GM10248 (cell line): ENCODE data around the gene TBC1D25.

ENCODE experiments used
- CTCF ChIA-PET: fragments of 300-600 bp; sonication (Branson Sonifier 250); formaldehyde crosslinking; extraction: SDS; loops from one replicate; lab custom pipeline; 2021; ENCODE audit warnings: antibody characterized with exemption; lab: Yijun Ruan, JAX
- POLR2A ChIA-PET: fragments of 350-650 bp; sonication (Branson Sonifier 250); formaldehyde crosslinking; extraction: SDS; loops from one replicate; lab custom pipeline; 2020; ENCODE audit warnings: antibody characterized with exemption; lab: Yijun Ruan, JAX
- DNase-seq: peaks from one replicate; pipeline ENCODE4 v3.0.0; 2012; ENCODE audit errors: extremely low spot score
- TF ChIP-seq, protein P1 (sequence below): IDR thresholded peaks from 2 replicates; pipeline ENCODE4 v1.5.1; 2012; ENCODE audit warnings: mild to moderate bottlenecking, low read depth; ENCODE audit errors: extremely low read depth, missing control alignments, control extremely low read depth

Gene TBC1D25

DNA sequence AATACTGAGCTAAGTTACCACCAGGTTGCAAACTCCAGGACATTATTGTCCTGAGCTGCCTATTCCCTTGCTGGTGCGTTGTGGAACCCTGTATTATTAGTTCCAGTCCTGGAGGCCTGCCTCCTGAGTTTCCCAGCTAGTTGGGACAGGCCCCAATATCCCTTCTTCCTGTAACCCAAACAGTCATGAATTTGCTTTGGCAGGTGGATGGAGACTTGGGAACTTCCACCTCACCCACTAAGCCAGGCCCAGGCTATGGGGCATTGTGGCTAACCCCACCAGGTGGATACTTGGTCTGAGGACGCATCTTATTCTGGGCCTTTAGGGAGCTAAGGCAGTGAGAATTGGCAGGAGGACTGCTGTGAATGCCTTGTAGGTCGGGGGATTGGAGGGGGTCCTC is 39.7 kb downstream of the TBC1D25 start:
- ChIA-PET CTCF (no interaction called here), POLR2A (interaction anchor here (1.1 to 1.4 kb wide), 2 partner anchors 21 to 39 kb away, joined by 3 read pairs; no protein-coding TSS in a partner anchor)
- TF ChIP-seq, protein P1, sequence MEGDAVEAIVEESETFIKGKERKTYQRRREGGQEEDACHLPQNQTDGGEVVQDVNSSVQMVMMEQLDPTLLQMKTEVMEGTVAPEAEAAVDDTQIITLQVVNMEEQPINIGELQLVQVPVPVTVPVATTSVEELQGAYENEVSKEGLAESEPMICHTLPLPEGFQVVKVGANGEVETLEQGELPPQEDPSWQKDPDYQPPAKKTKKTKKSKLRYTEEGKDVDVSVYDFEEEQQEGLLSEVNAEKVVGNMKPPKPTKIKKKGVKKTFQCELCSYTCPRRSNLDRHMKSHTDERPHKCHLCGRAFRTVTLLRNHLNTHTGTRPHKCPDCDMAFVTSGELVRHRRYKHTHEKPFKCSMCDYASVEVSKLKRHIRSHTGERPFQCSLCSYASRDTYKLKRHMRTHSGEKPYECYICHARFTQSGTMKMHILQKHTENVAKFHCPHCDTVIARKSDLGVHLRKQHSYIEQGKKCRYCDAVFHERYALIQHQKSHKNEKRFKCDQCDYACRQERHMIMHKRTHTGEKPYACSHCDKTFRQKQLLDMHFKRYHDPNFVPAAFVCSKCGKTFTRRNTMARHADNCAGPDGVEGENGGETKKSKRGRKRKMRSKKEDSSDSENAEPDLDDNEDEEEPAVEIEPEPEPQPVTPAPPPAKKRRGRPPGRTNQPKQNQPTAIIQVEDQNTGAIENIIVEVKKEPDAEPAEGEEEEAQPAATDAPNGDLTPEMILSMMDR, result no peak

DNA sequence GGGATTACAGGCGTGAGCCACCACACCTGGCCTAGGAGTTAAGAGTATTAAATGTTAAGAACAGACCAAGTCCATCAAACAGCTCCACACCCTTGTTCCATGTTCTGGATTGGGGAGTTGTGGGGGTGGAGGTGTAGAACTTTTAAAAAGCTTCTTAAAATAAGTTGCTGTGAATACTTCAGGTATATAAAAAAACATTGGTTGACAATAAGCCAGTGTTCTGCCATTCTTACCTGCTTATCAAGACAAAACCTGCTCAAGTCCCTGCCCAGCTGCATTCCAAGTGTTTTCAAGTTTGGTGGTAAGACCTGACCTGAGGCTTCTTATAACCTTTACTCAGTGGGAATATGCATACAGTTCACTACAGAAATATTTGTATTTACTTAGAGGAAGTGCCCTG is 41.1 kb downstream of the TBC1D25 start:
- DNase-seq, result no peak
- CTCF ChIA-PET, result no interaction called here
- POLR2A ChIA-PET, result no interaction called here
- TF ChIP-seq, protein P1, result no peak

More for the DNA sequence above, 39.7 kb downstream of the TBC1D25 start:
- no peak for DNase-seq

DNA sequence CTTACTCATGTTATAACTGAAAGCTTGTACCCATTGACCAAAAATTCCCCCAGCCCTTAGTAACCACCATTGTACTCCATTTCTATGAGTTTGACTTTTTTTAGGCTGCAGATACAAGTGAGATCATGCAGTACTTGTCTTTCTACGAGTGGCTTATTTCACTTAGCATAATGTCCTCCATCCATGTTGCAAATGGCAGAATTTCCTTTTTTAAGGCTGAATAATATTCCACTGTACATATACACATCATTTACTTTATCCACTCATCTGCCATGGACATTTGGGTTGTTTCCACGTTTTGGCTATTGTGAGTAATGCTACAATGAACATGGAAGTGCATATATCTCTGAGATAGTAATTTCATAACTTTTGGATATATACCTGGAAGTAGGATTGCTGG is 45.2 kb downstream of the TBC1D25 start:
- POLR2A ChIA-PET, result no interaction called here
- CTCF ChIA-PET, result interaction anchor here (1.6 kb wide), 1 partner anchor 10 kb away, joined by 3 read pairs; no protein-coding TSS in a partner anchor
- DNase-seq, result no peak
- TF ChIP-seq, protein P1, result no peak

DNA sequence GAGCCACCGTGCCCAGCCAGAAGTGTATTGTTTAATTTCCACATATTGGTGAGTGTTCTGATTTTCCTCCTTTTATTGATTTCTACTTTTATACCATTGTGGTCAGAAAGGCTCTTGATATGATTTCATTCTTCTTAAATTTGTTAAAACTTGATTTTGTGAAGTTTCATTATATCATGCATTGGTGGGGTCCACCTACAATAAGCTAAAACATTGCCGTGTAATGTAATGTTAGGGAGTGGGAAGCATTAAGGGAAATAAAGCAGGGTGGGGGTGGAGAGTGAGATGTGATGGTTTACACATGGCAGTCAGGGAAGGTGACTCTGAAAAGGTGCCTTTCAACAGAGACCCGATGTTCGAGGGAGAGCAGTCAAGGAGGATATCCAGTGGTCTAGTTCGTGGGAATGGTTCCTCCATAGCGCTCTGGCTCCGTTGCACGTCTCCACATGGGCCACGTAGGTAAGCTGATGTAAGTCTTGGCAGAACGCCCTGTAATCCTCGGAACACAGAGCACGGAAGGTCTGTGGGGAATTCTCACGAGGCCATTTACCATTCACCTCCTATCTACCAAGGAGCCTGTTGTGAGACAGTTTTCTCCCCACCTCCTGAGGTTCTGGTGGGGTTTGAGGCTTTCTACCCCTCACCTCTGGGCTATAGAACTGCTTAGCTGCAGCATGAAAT is 50.1 kb downstream of the TBC1D25 start:
- CTCF ChIA-PET, result interaction anchor here (1.0 kb wide), 1 partner anchor 8 kb away, joined by 3 read pairs; no protein-coding TSS in a partner anchor
- POLR2A ChIA-PET, result interaction anchor here (0.8 kb wide), 1 partner anchor 11 kb away, joined by 3 read pairs; no protein-coding TSS in a partner anchor

DNA sequence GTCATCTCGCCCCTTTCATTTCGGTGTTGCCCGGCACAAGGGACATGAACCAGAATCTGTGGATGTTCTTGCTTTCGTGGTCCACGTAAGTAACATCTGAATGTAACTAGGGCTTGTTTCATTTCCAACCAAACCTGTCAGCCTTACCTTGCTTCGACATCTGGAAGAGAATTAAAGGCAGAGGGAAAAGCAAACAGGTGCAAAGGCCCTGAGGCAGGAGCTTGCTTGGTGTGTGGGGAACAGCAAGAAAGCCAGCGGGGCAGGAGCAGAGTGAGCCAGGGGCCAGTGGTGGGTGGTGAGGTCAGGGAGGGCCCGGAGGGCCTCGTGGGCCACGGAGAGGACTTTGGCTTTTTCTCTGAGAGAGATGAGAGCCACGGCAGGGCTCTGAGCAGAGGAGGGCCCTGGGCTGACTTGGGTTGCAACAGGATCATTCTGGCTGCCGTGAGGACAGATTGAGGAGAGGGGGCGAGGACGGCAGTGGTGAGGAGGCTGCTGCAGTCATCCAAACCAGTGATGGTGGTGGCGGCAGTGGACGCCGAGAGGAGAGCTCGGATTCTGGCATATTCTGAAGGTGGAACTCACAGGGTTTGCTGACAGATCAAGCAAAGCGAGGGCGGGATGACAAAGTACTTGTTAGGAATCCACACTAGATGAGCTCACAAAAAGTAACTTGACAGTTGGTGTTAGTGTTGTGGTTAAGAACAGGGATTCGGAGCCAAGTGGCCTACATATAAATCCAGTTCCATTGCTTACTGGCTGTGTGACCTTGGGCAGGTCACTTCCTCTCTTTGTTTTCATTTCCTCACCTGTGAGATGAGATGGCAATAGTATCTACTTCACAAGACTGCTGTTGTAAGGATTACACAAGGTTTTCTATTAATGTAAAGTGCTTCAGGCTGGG is 50.9 kb downstream of the TBC1D25 start:
- ChIA-PET POLR2A (interaction anchor here (0.8 kb wide), 1 partner anchor 12 kb away, joined by 3 read pairs; no protein-coding TSS in a partner anchor), CTCF (no interaction called here)
- TF ChIP-seq, protein P1, result no peak
- DNase-seq, result no peak

More for the DNA sequence above, 50.1 kb downstream of the TBC1D25 start:
- TF ChIP-seq, protein P1, result no peak
- no peak for DNase-seq

DNA sequence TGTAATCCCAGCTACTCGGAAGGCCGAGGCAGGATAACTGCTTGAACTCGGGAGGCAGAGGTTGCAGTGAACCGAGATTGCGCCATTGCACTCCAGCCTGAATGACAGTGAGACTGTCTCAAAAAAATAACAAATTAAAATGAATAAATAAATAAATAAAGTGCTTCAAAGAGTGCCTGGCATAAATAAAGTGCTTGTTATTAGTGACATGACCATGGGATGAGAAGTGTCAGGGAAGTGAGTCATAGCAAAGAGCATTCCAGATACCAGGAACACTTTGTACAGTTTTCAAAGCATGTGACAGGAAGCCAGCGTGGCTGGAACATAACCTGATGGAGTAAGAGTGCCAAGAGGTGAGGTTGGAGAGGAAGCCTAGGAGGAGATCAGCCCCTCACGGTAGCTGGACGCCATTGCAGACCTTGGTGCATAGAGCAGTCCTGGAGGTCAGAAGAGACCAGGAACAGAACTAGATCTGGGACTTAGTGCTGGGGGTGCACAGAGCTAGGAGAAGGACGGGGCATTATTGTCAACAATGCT is 51.8 kb downstream of the TBC1D25 start:
- no peak for DNase-seq
- TF ChIP-seq, protein P1, result no peak
- POLR2A ChIA-PET, result no interaction called here
- CTCF ChIA-PET, result no interaction called here
